HG02981 (cell line): Measurements from ENCODE around the gene FOXE3.

Experiments
- ATAC-seq: cut with Tn5 transposase; IDR thresholded peaks from one replicate; pipeline ENCODE4 v1.9.1; 2021; ENCODE audit warnings: mild to moderate bottlenecking, moderate library complexity; ENCODE audit not compliant: unreplicated experiment

FOXE3 gene

GRCh38 chr1:47403321-47403910 is 12.7 kb upstream of the FOXE3 start:
- ATAC-seq = no peak

- ATAC-seq = no peak
Measured at GRCh38 chr1:47405697-47406096, 10.4 kb upstream of the FOXE3 start.

GRCh38 chr1:47406966-47407365 is 9.1 kb upstream of the FOXE3 start:
- no peak for ATAC-seq

- ATAC-seq = no peak
Measured at GRCh38 chr1:47407481-47407880, 8.6 kb upstream of the FOXE3 start.

- no peak for ATAC-seq
Measured at GRCh38 chr1:47409311-47410067, 6.6 kb upstream of the FOXE3 start.

- ATAC-seq = no peak
Measured at GRCh38 chr1:47410068-47410455, 6.0 kb upstream of the FOXE3 start.

- ATAC-seq = no peak
Measured at GRCh38 chr1:47411436-47411835, 4.6 kb upstream of the FOXE3 start.

- ATAC-seq = no peak
Measured at GRCh38 chr1:47412437-47412836, 3.6 kb upstream of the FOXE3 start.

- ATAC-seq = no peak
Measured at GRCh38 chr1:47416319-47417169, 459 bp downstream of the FOXE3 start.

GRCh38 chr1:47417170-47418044 is 1.3 kb downstream of the FOXE3 start:
- no peak for ATAC-seq

- ATAC-seq = no peak
Measured at GRCh38 chr1:47418122-47418521, 2.0 kb downstream of the FOXE3 start.

GRCh38 chr1:47418681-47419325 is 2.7 kb downstream of the FOXE3 start:
- ATAC-seq = no peak

GRCh38 chr1:47420547-47420946 is 4.5 kb downstream of the FOXE3 start:
- no peak for ATAC-seq

GRCh38 chr1:47423872-47424271 is 7.8 kb downstream of the FOXE3 start:
- ATAC-seq = no peak

- ATAC-seq = no peak
Measured at GRCh38 chr1:47424336-47424982, 8.4 kb downstream of the FOXE3 start.

- ATAC-seq = no peak
Measured at GRCh38 chr1:47431534-47431933, 15.4 kb downstream of the FOXE3 start.

GRCh38 chr1:47432071-47433036 is 16.3 kb downstream of the FOXE3 start:
- peak; percentile 36 for ATAC-seq

- ATAC-seq = no peak
Measured at GRCh38 chr1:47433037-47433421, 16.9 kb downstream of the FOXE3 start.
